IMR-90 (cell line): ENCODE results near the gene ATG2A. TPM values are rescaled to one million over a fixed set of nuclear protein-coding genes. Genes with fewer than 3 reads are reported as not detected.

Source experiments
- ATAC-seq: fragments of 200-7000 bp; cut with Tn5 transposase; 2 replicates; pipeline ENCODE4 v1.9.1; 2020; ENCODE audit warnings: low read depth, mild to moderate bottlenecking, moderate library complexity
- BruUV-seq: library from RNA; stranded (reverse); fragments of 400-500 nt; replicated peaks from 2 replicates; lab custom pipeline; 2021; lab: Mats Ljungman, UMichigan
- CTCF ChIA-PET: fragments of 300-600 bp; formaldehyde crosslinking; extraction: SDS; loops from one replicate; lab custom pipeline; 2021; ENCODE audit warnings: antibody characterized with exemption; lab: Yijun Ruan, JAX
- POLR2A ChIA-PET: fragments of 300-600 bp; sonication (Branson Sonifier 250); formaldehyde crosslinking; loops from one replicate; lab custom pipeline; 2022; ENCODE audit warnings: antibody characterized with exemption; ENCODE audit not compliant: unreplicated experiment; lab: Charles Lee
- DNase-seq: peaks from one replicate; pipeline ENCODE4 v3.0.0; 2013
- H2AFZ ChIP-seq: replicated peaks from 2 replicates; pipeline ENCODE3; 2013; ENCODE audit warnings: low read length, mild to moderate bottlenecking; ENCODE audit not compliant: poor library complexity
- H2AK5ac ChIP-seq: 2 replicates; pipeline ENCODE4 v1.6.1; 2013; ENCODE audit warnings: low read depth, low read length, inconsistent platforms
- H2AK9ac ChIP-seq: replicated peaks from 2 replicates; pipeline ENCODE3; 2013; ENCODE audit warnings: mild to moderate bottlenecking, low read depth, low read length, moderate library complexity; ENCODE audit not compliant: poor library complexity
- H2BK120ac ChIP-seq: 2 replicates; pipeline ENCODE4 v1.6.1; 2013; ENCODE audit warnings: low read depth, low read length, inconsistent platforms
- H2BK15ac ChIP-seq: 3 replicates; pipeline ENCODE4 v1.6.1; 2013; ENCODE audit warnings: low read depth, low read length, inconsistent platforms
- H2BK20ac ChIP-seq: 2 replicates; pipeline ENCODE4 v1.6.1; 2013; ENCODE audit warnings: low read depth, mild to moderate bottlenecking, inconsistent platforms, low read length, moderate library complexity
- H2BK5ac ChIP-seq: 2 replicates; pipeline ENCODE4 v1.6.1; 2013; ENCODE audit warnings: mild to moderate bottlenecking, low read depth, low read length, inconsistent platforms; ENCODE audit not compliant: poor library complexity, severe bottlenecking
- H3K14ac ChIP-seq: replicated peaks from 2 replicates; pipeline ENCODE4 v1.6.1; 2013; ENCODE audit warnings: low read depth, low read length, inconsistent platforms
- H3K18ac ChIP-seq: 2 replicates; pipeline ENCODE4 v1.6.1; 2013; ENCODE audit warnings: low read depth, low read length, control low read depth
- H3K23ac ChIP-seq: 2 replicates; pipeline ENCODE4 v1.6.1; 2013; ENCODE audit warnings: low read depth, low read length, inconsistent platforms
- H3K27ac ChIP-seq: 2 replicates; pipeline ENCODE4 v1.5.1; 2013; ENCODE audit warnings: mild to moderate bottlenecking, control low read depth, low read length; ENCODE audit not compliant: insufficient read depth
- H3K27me3 ChIP-seq: 2 replicates; pipeline ENCODE4 v1.6.1; 2013; ENCODE audit warnings: low read length; ENCODE audit not compliant: control insufficient read depth, insufficient read depth
- H3K36me3 ChIP-seq: 2 replicates; pipeline ENCODE4 v1.6.1; 2013; ENCODE audit warnings: low read length, mixed read lengths; ENCODE audit not compliant: control insufficient read depth, insufficient read depth
- H3K4ac ChIP-seq: 2 replicates; pipeline ENCODE4 v1.6.1; 2013; ENCODE audit warnings: low read depth, low read length, inconsistent platforms
- H3K4me1 ChIP-seq: 2 replicates; pipeline ENCODE4 v1.6.1; 2013; ENCODE audit warnings: low read length, mixed read lengths; ENCODE audit not compliant: control insufficient read depth, insufficient read depth
- H3K4me2 ChIP-seq: 2 replicates; pipeline ENCODE4 v1.6.1; 2013; ENCODE audit warnings: low read depth, mild to moderate bottlenecking, control low read depth, low read length, moderate library complexity
- H3K4me3 ChIP-seq: 2 replicates; pipeline ENCODE4 v1.5.1; 2013; ENCODE audit warnings: low read depth, mild to moderate bottlenecking, control low read depth, low read length, moderate library complexity; ENCODE audit not compliant: insufficient read depth
- H3K56ac ChIP-seq: 2 replicates; pipeline ENCODE4 v1.6.1; 2013; ENCODE audit warnings: low read length, inconsistent platforms; ENCODE audit not compliant: insufficient read depth; ENCODE audit errors: extremely low read depth
- H3K79me1 ChIP-seq, 2 experiments: 2 replicates each; pipeline ENCODE4 v1.6.1; 2013; ENCODE audit warnings: low read length in 2 of 2, inconsistent platforms in 1 of 2, low read depth in 1 of 2
- H3K9ac ChIP-seq: 2 replicates; pipeline ENCODE4 v1.6.1; 2013; ENCODE audit warnings: low read depth, low read length, control low read depth
- H3K9me1 ChIP-seq: 2 replicates; pipeline ENCODE4 v1.6.1; 2013; ENCODE audit warnings: low read length, inconsistent platforms; ENCODE audit not compliant: insufficient read depth
- H3K9me3 ChIP-seq: 2 replicates; pipeline ENCODE4 v1.6.1; 2013; ENCODE audit warnings: low read length; ENCODE audit not compliant: control insufficient read depth, insufficient read depth
- H4K20me1 ChIP-seq: 2 replicates; pipeline ENCODE4 v1.6.1; 2013; ENCODE audit warnings: low read length, inconsistent platforms; ENCODE audit not compliant: insufficient read depth
- H4K5ac ChIP-seq: 2 replicates; pipeline ENCODE4 v1.6.1; 2013; ENCODE audit warnings: mild to moderate bottlenecking, low read depth, low read length, control low read depth
- H4K8ac ChIP-seq, 2 experiments: 2 replicates each; pipeline ENCODE4 v1.6.1; 2013; ENCODE audit warnings: low read depth in 2 of 2, low read length in 2 of 2, control low read depth in 1 of 2, inconsistent platforms in 1 of 2
- H4K91ac ChIP-seq: 2 replicates; pipeline ENCODE4 v1.6.1; 2013; ENCODE audit warnings: low read depth, low read length, inconsistent platforms; ENCODE audit not compliant: insufficient read depth
- CEBPB ChIP-seq: IDR thresholded peaks from 2 replicates; pipeline ENCODE4 v1.6.1; 2012; ENCODE audit warnings: low read depth, low read length, improper control_type of control experiment
- CHD1 ChIP-seq: IDR thresholded peaks from 2 replicates; pipeline ENCODE4 v1.6.1; 2012; ENCODE audit warnings: low read depth, low read length, improper control_type of control experiment
- ELK1 ChIP-seq: fragments of 150-350 bp; IDR thresholded peaks from 2 replicates; pipeline ENCODE4 v1.6.1; 2016; ENCODE audit warnings: low read depth, mild to moderate bottlenecking, low read length, moderate library complexity, borderline replicate concordance
- FOS ChIP-seq: fragments of 150-350 bp; IDR thresholded peaks from 2 replicates; pipeline ENCODE4 v1.6.1; 2016; ENCODE audit warnings: low read depth, low read length
- MAFK ChIP-seq: IDR thresholded peaks from 2 replicates; pipeline ENCODE4 v1.6.1; 2012; ENCODE audit warnings: low read depth, low read length, improper control_type of control experiment
- MAZ ChIP-seq: IDR thresholded peaks from 2 replicates; pipeline ENCODE4 v1.6.1; 2012; ENCODE audit warnings: low read depth, mild to moderate bottlenecking, low read length, improper control_type of control experiment, moderate library complexity, borderline replicate concordance
- MXI1 ChIP-seq: IDR thresholded peaks from 2 replicates; pipeline ENCODE4 v1.6.1; 2012; ENCODE audit warnings: low read depth, mild to moderate bottlenecking, low read length, moderate library complexity, borderline replicate concordance
- NFE2L2 ChIP-seq: fragments of 150-350 bp; IDR thresholded peaks from 2 replicates; pipeline ENCODE4 v1.6.1; 2016; ENCODE audit warnings: low read depth, mild to moderate bottlenecking, low read length
- POLR2A ChIP-seq: IDR thresholded peaks from 2 replicates; pipeline ENCODE4 v1.6.1; 2012; ENCODE audit warnings: mild to moderate bottlenecking, low read depth, low read length
- RCOR1 ChIP-seq: IDR thresholded peaks from 2 replicates; pipeline ENCODE4 v1.6.1; 2012; ENCODE audit warnings: mild to moderate bottlenecking, low read length, improper control_type of control experiment; ENCODE audit not compliant: insufficient replicate concordance
- RFX5 ChIP-seq: IDR thresholded peaks from 2 replicates; pipeline ENCODE4 v1.8.0; 2012; ENCODE audit warnings: low read depth, mild to moderate bottlenecking, low read length, moderate library complexity
- SMC3 ChIP-seq: fragments of 150-350 bp; IDR thresholded peaks from 2 replicates; pipeline ENCODE4 v1.6.1; 2016; ENCODE audit warnings: low read depth, mild to moderate bottlenecking, antibody characterized with exemption, low read length, moderate library complexity
- WGBS, 2 experiments: methylation state at CpG; one replicate each; pipeline versions ENCODE4 v1.1.5 to v1.1.7; 2013; ENCODE audit warnings: missing lambda C conversion rate in 2 of 2; ENCODE audit not compliant: insufficient read length in 1 of 2; ENCODE audit errors: extremely low coverage in 2 of 2; 5-methylcytosine and 5-hydroxymethylcytosine counted together
- dilution Hi-C: fragments of 300-500 bp; cut with HindIII; formaldehyde crosslinking; loops from one replicate; pipeline ENCODE4 v1.14.3; 2018; ENCODE audit warnings: low sequenced_read_pairs; ENCODE audit not compliant: unreplicated experiment
- in situ Hi-C: fragments of 300-500 bp; cut with MboI; formaldehyde crosslinking; loops from 3 replicates; pipeline ENCODE4 v1.14.3; 2019; ENCODE audit warnings: low sequenced_read_pairs, inconsistent platforms, mixed read lengths
- intact Hi-C: fragments of 100-400 bp; cut with micrococcal nuclease; formaldehyde crosslinking; loops from 2 replicates; pipeline ENCODE4 v1.10.0; 2022
- polyA plus RNA-seq, 3 experiments: library from polyadenylated mRNA; depleted of rRNA; stranded (reverse); fragments of >200 nt; gene quantifications; 2 replicates each; pipeline ENCODE4 v1.2.3, GENCODE V29; 2012; ENCODE audit warnings: low replicate concordance in 1 of 3
- total RNA-seq: library from RNA; depleted of rRNA; stranded (reverse); fragments of >200 nt; gene quantifications from 2 replicates; pipeline ENCODE4 v1.2.3, GENCODE V29; 2012
- TF ChIP-seq, protein P1 (sequence below): conservative IDR thresholded peaks from 2 replicates; pipeline ENCODE4 v1.5.1; 2012; ENCODE audit warnings: mild to moderate bottlenecking, low read depth, low read length, improper control_type of control experiment

The ATG2A gene
- total and polyA plus RNA-seq, 2 of the 4 experiments (the other 2 are of a cell fraction) = 3.2 to 10.5 TPM

DNA sequence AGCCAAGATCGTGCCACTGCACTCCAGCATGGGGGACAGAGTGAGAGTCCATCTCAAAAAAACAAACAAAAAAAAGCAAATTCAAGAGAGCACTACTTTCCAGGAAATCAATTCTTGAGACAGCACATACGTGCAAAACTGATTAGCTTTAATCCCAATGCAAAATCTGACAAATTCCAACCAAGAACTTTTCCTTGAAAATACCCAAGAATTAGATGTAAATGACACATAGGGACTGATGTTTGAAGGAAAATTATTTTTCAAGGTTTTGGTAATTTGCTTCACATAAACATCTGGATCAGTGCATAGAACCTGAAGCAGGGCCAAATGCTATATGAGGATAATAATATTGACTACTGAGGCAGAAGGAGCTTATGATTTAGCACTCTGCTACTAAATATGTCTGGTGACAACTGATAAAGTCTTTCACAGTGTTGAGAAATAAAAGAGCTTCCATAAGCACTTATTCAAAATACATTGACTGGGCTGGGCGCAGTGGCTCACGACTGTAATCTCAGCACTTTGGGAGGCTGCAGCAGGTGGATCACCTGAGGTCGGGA lies 46.1 kb upstream of the ATG2A start (continued):
- no peak for TF ChIP-seq ELK1
- TF ChIP-seq MAZ = no peak
- no peak for TF ChIP-seq NFE2L2
- TF ChIP-seq CHD1 = no peak
- TF ChIP-seq FOS = no peak

DNA sequence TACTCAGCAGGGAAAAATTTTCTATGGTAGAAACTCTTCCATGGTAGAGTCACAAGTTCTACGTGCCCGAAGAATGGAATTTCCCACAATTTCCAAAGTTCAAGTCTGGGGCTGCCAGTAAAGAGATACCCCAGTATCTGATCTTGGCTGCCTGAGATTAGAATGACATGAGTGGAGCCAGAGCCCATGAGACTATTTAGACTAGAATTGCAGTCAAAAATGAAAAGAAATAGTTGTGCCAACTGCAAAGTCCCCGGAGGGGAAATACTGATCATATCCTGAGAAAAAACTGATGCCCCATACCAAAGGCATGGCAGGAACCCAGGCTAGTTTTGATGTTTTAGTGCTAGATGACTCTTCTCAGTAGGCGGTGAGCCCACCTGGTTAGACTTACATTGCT lies 43.7 kb upstream of the ATG2A start:
- ATAC-seq (no peak), DNase-seq (no peak)
- Histone ChIP-seq H3K9me1 (no peaks in the 10 kb centered on the region), H4K91ac (no peak overlapping the region), H2BK20ac (no peak overlapping the region), H2AK9ac (no peak overlapping the region), H3K4ac (no peak overlapping the region), H4K5ac (no peak overlapping the region), H3K36me3 (no peaks in the 10 kb centered on the region), H3K4me1 (no peaks in the 10 kb centered on the region), H2BK120ac (no peak overlapping the region), H3K27ac (no peak overlapping the region), H4K8ac (no peak overlapping the region), H3K79me1 (no peaks in the 10 kb centered on the region), H2AFZ (no peak overlapping the region), H4K20me1 (no peaks in the 10 kb centered on the region), H2BK15ac (no peak overlapping the region), H3K18ac (no peak overlapping the region), H3K23ac (no peak overlapping the region), H3K4me3 (no peak overlapping the region), H3K56ac (no peak overlapping the region), H2BK5ac (no peak overlapping the region), H2AK5ac (no peak overlapping the region), H3K27me3 (peaks cover 2% of the 10 kb centered on the region), H3K4me2 (no peak overlapping the region), H3K9me3 (no peaks in the 10 kb centered on the region), H3K14ac (no peak overlapping the region), H3K9ac (no peak overlapping the region)
- BruUV-seq = no TSS peak
- in situ Hi-C loops (no loop called here), intact Hi-C loops (no loop called here), dilution Hi-C loops (no loop called here)
- ChIA-PET CTCF (no interaction called here), POLR2A (interaction anchor here (0.7 kb wide), 1 partner anchor 8 kb away, joined by 8 read pairs; no protein-coding TSS in a partner anchor)
- WGBS, 2 experiments = no CpG with 5 or more reads among the region's 4 CpGs
- TF ChIP-seq NFE2L2 (no peak), RCOR1 (no peak), MAZ (no peak), FOS (no peak), MAFK (no peak), MXI1 (no peak), CEBPB (no peak), RFX5 (no peak), ELK1 (no peak), SMC3 (no peak), POLR2A (no peak), CHD1 (no peak)
- TF ChIP-seq, protein P1, sequence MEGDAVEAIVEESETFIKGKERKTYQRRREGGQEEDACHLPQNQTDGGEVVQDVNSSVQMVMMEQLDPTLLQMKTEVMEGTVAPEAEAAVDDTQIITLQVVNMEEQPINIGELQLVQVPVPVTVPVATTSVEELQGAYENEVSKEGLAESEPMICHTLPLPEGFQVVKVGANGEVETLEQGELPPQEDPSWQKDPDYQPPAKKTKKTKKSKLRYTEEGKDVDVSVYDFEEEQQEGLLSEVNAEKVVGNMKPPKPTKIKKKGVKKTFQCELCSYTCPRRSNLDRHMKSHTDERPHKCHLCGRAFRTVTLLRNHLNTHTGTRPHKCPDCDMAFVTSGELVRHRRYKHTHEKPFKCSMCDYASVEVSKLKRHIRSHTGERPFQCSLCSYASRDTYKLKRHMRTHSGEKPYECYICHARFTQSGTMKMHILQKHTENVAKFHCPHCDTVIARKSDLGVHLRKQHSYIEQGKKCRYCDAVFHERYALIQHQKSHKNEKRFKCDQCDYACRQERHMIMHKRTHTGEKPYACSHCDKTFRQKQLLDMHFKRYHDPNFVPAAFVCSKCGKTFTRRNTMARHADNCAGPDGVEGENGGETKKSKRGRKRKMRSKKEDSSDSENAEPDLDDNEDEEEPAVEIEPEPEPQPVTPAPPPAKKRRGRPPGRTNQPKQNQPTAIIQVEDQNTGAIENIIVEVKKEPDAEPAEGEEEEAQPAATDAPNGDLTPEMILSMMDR = no peak
